Calu3 (cell line): ENCODE data around the gene CNTLN. TPM values are rescaled to one million over a fixed set of nuclear protein-coding genes. Genes with fewer than 3 reads are reported as not detected.

ENCODE experiments used
- BruUV-seq: library from RNA; stranded (reverse); fragments of 400-500 nt; replicated peaks from 2 replicates; lab custom pipeline; 2021; lab: Mats Ljungman, UMichigan
- CTCF ChIA-PET: fragments of 300-600 bp; sonication (Branson Sonifier 250); formaldehyde crosslinking; loops from one replicate; lab custom pipeline; 2022; ENCODE audit warnings: antibody characterized with exemption; lab: Charles Lee
- DNase-seq: peaks from one replicate; pipeline ENCODE4 v3.0.0; 2022
- H3K27ac Mint-ChIP-seq: one replicate; pipeline ENCODE4 v1.8.0; 2022; ENCODE audit warnings: mixed read lengths; ENCODE audit not compliant: unreplicated experiment
- H3K27me3 Mint-ChIP-seq: one replicate; pipeline ENCODE4 v1.8.0; 2022; ENCODE audit warnings: mixed read lengths; ENCODE audit not compliant: unreplicated experiment
- H3K36me3 Mint-ChIP-seq: one replicate; pipeline ENCODE4 v1.8.0; 2022; ENCODE audit warnings: mild to moderate bottlenecking, moderate library complexity, mixed read lengths; ENCODE audit not compliant: insufficient read depth, unreplicated experiment
- H3K4me1 Mint-ChIP-seq: one replicate; pipeline ENCODE4 v1.8.0; 2022; ENCODE audit warnings: mild to moderate bottlenecking, low read depth, mixed read lengths; ENCODE audit not compliant: unreplicated experiment
- H3K4me3 Mint-ChIP-seq: one replicate; pipeline ENCODE4 v1.8.0; 2022; ENCODE audit warnings: mild to moderate bottlenecking, low read depth, moderate library complexity, mixed read lengths; ENCODE audit not compliant: unreplicated experiment
- H3K9me3 Mint-ChIP-seq: one replicate; pipeline ENCODE4 v1.8.0; 2022; ENCODE audit warnings: low read depth, mixed read lengths; ENCODE audit not compliant: unreplicated experiment
- intact Hi-C: fragments of 100-400 bp; cut with micrococcal nuclease; formaldehyde crosslinking; loops from one replicate; pipeline ENCODE4 v1.10.0; 2022; ENCODE audit not compliant: unreplicated experiment
- total RNA-seq: library from RNA; stranded (reverse); gene quantifications from 2 replicates; pipeline ENCODE4 v1.2.3, GENCODE V29; 2022
- TF ChIP-seq, protein P1 (sequence below): fragments of 200-600 bp; IDR thresholded peaks from one replicate; pipeline ENCODE4 v1.8.0; 2022; ENCODE audit warnings: antibody characterized with exemption; ENCODE audit not compliant: unreplicated experiment

Gene CNTLN
- total RNA-seq, 1 experiment from 2014 or later, result 6.7 TPM

DNA sequence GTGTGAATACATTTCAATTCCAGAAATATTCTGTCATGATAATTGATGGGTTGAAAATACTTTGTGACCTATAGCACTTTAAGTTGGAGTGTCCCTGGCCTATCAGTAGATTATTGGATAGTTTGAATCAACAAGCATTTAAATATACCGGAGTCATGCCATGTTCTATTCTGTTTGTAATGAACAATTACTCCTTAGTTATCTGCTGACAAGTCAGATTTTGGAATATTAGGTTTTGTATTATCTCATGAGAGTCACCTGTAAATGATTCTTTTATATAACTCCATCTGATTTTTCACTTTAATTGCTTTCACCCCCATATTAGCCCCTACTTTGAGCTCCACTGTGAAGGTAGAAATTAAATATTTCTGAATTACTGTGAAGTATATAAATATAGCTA is 351.6 kb downstream of the CNTLN start:
- no TSS peak for BruUV-seq
- CTCF ChIA-PET, result no interaction called here

DNA sequence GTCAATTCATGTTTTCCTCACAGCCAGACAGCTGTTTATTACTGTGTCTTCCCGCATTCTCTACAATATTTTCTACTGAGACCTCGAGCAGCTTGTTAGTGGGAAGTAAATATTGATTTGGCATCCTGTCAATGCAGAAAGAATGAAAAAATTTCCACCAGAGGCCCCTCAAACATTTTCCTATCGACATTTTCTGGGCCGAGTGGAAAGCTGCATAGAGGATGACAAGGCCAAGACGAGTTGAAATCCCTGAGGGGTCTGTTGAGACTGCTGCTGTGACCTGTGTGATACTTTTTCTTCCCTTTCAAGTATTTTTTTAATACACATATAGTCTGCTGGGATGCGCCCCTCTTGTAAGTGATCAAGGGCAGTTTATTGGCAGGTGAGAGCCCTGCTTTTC is 352.6 kb downstream of the CNTLN start:
- no TSS peak for BruUV-seq
- H3K9me3 Mint-ChIP-seq, result no peaks in the 10 kb centered on the region
- H3K4me1 Mint-ChIP-seq, result no peaks in the 10 kb centered on the region
- CTCF ChIA-PET, result no interaction called here
- no peaks in the 10 kb centered on the region for H3K27me3 Mint-ChIP-seq
- intact Hi-C loops, result no loop called here
- no peak overlapping the region for H3K4me3 Mint-ChIP-seq
- DNase-seq, result no peak
- no peaks in the 10 kb centered on the region for H3K36me3 Mint-ChIP-seq
- H3K27ac Mint-ChIP-seq, result no peak overlapping the region
- TF ChIP-seq, protein P1, sequence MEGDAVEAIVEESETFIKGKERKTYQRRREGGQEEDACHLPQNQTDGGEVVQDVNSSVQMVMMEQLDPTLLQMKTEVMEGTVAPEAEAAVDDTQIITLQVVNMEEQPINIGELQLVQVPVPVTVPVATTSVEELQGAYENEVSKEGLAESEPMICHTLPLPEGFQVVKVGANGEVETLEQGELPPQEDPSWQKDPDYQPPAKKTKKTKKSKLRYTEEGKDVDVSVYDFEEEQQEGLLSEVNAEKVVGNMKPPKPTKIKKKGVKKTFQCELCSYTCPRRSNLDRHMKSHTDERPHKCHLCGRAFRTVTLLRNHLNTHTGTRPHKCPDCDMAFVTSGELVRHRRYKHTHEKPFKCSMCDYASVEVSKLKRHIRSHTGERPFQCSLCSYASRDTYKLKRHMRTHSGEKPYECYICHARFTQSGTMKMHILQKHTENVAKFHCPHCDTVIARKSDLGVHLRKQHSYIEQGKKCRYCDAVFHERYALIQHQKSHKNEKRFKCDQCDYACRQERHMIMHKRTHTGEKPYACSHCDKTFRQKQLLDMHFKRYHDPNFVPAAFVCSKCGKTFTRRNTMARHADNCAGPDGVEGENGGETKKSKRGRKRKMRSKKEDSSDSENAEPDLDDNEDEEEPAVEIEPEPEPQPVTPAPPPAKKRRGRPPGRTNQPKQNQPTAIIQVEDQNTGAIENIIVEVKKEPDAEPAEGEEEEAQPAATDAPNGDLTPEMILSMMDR, result no peak

More for the DNA sequence above, 351.6 kb downstream of the CNTLN start:
- H3K9me3 Mint-ChIP-seq, result no peaks in the 10 kb centered on the region
- intact Hi-C loops, result no loop called here
- no peaks in the 10 kb centered on the region for H3K4me1 Mint-ChIP-seq
- DNase-seq, result no peak
- no peaks in the 10 kb centered on the region for H3K36me3 Mint-ChIP-seq
- H3K27me3 Mint-ChIP-seq, result no peaks in the 10 kb centered on the region
- TF ChIP-seq, protein P1, result no peak
- H3K4me3 Mint-ChIP-seq, result no peak overlapping the region
- no peak overlapping the region for H3K27ac Mint-ChIP-seq

DNA sequence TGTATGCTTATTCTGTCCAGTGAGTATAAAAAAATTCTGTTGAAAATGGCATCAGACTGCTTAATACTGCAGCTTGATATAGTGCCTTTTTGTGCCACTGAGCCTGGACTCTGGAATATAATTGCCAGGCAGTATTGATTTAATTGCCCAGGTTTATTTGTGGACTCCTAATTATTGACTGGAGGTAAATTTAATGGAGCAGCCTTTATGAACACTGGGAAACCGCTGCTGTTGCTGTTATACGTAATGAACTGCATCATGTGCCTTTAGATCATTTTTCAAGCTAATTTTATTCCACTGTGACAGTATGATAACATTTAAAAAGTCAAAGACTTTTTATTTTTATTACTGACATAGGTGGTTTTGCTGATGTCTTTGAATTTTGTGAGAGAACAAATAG is 353.8 kb downstream of the CNTLN start:
- DNase-seq, result no peak

DNA sequence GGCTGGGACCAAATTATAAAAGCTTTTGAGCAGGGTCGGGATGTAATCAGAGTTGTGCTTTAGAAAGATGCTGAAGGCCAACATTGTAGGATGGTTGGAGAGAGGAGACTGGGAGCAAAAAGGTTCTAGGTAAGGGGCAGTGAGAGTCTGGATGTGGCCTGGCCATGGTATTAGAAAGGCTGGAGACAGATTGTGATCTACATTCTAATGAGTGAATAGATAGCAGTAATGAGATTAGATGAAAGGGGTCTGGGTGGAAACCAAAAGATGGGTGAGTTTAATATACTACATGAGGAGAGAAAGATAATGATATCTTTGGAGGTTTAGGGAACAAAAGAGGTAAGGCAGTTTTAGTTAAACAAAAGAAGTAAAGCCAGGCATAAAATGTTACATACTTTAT is 355.3 kb downstream of the CNTLN start:
- no TSS peak for BruUV-seq
- CTCF ChIA-PET, result no interaction called here
- no peaks in the 10 kb centered on the region for H3K36me3 Mint-ChIP-seq

More for the DNA sequence above, 353.8 kb downstream of the CNTLN start:
- Mint-ChIP-seq H3K27ac (no peak overlapping the region), H3K27me3 (no peaks in the 10 kb centered on the region), H3K4me1 (no peaks in the 10 kb centered on the region), H3K9me3 (no peaks in the 10 kb centered on the region), H3K36me3 (no peaks in the 10 kb centered on the region), H3K4me3 (no peak overlapping the region)
- CTCF ChIA-PET, result no interaction called here
- BruUV-seq, result no TSS peak
- intact Hi-C loops, result no loop called here
- TF ChIP-seq, protein P1, result no peak

More for the DNA sequence above, 355.3 kb downstream of the CNTLN start:
- Mint-ChIP-seq H3K4me1 (no peaks in the 10 kb centered on the region), H3K27me3 (no peaks in the 10 kb centered on the region), H3K27ac (no peak overlapping the region), H3K9me3 (no peaks in the 10 kb centered on the region), H3K4me3 (no peak overlapping the region)
- DNase-seq, result no peak
- TF ChIP-seq, protein P1, result no peak
- intact Hi-C loops, result no loop called here
